SK-N-MC (cell line): ENCODE results near the gene MACROD2.

Experiments used
- DNase-seq: peaks from one replicate; pipeline ENCODE4 v3.0.0-alpha.2; 2011; ENCODE audit warnings: low read depth, low spot score
- H3K27ac ChIP-seq: fragments of 200-600 bp; sonication (generic); 2 replicates; pipeline ENCODE4 v1.5.1; 2016; ENCODE audit warnings: mixed run types
- H3K36me3 ChIP-seq: fragments of 200-600 bp; sonication (generic); 2 replicates; pipeline ENCODE4 v1.6.1; 2017; ENCODE audit warnings: antibody characterized with exemption, low read length, mixed read lengths; ENCODE audit not compliant: insufficient read depth
- H3K4me3 ChIP-seq: fragments of 200-600 bp; sonication (generic); 2 replicates; pipeline ENCODE4 v1.5.1; 2016
- H3K9ac ChIP-seq: fragments of 200-600 bp; sonication (generic); 2 replicates; pipeline ENCODE4 v1.8.0; 2017; ENCODE audit warnings: mixed run types, mixed read lengths; ENCODE audit not compliant: insufficient read length
- H3K9me3 ChIP-seq: fragments of 200-600 bp; sonication (generic); 2 replicates; pipeline ENCODE4 v1.6.1; 2017; ENCODE audit warnings: low read depth, mild to moderate bottlenecking, antibody characterized with exemption, low read length, moderate library complexity, mixed read lengths
- EZH2 ChIP-seq: fragments of 200-600 bp; sonication (generic); IDR thresholded peaks from one replicate; pipeline ENCODE4 v1.6.1; 2017; ENCODE audit warnings: antibody characterized with exemption
- FOXP2 ChIP-seq: optimal IDR thresholded peaks from 2 replicates; pipeline ENCODE3; 2011; ENCODE audit warnings: mild to moderate bottlenecking, moderate library complexity; ENCODE audit not compliant: insufficient read depth; ENCODE audit errors: extremely low read length, control extremely low read depth
- POLR2AphosphoS5 ChIP-seq: IDR thresholded peaks from 2 replicates; pipeline ENCODE4 v1.6.1; 2012; ENCODE audit warnings: mild to moderate bottlenecking, low read depth, low read length, borderline replicate concordance

MACROD2 gene

DNA sequence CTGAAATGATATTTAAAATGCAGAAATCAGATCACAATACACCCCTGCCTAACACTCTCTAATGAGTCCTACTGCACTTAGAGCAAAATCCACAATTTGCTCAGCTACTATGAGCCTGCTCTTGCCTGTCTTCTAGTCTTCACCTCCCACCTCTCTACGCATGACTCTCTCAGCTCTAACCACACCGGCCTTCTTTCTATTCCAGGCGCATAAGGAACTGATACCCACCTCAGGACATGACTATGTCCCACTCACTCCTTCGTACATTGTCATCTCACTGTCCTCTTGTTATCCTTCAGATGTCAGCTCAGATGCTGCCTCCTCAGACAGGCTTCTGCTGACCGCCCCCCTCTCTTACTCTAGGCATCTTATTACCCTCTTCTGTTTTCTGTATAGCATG, 543.1 kb downstream of the MACROD2 start:
- Histone ChIP-seq H3K9me3 (no peaks in the 10 kb centered on the region), H3K36me3 (no peaks in the 10 kb centered on the region), H3K27ac (no peak overlapping the region), H3K9ac (no peak overlapping the region), H3K4me3 (no peak overlapping the region)
- TF ChIP-seq POLR2AphosphoS5 (no peak), FOXP2 (no peak), EZH2 (no peak)
- DNase-seq: no peak

DNA sequence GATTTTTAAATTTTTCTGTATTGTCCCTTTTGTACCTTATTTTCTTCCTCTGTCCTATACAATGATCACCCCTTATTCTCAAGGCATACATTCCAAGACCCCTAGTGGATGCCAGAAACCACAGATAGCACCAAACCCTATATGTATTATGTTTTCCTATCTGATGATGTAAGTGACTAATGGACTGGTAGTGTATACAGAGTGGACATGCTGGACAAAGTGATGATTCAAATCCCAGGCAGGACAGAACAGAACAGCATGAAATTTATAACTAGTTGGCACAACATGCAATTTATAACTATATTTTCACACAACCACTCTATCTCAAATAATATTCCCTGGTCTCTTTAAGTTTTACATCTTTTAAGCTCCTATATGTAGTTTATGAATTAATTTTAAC, 547.7 kb downstream of the MACROD2 start:
- no peak overlapping the region for H3K4me3 ChIP-seq
- DNase-seq: no peak
- H3K9me3 ChIP-seq: no peaks in the 10 kb centered on the region
- H3K27ac ChIP-seq: no peak overlapping the region
- no peak for TF ChIP-seq FOXP2
- TF ChIP-seq EZH2: no peak
- H3K9ac ChIP-seq: no peak overlapping the region
- H3K36me3 ChIP-seq: no peaks in the 10 kb centered on the region

DNA sequence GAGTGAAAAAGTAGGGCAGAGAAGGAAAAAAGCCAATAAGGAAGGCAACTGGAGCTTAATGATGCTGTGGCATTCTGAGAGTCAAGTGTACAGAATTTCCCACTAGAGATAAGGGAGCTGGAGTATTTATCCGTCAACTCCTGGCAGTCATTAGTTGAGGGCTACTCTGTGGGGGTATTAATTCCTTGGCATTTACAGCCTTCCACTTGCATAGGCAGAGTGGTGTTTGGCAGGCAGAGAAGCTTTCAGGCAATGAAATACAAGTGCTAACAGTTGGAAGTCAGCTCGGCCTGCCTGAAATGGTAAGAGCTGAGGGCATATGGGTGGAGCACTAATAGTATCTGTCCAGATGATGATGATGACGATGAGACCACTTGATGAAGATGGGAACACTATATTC, 549.4 kb downstream of the MACROD2 start:
- no peak overlapping the region for H3K4me3 ChIP-seq
- no peak overlapping the region for H3K27ac ChIP-seq
- TF ChIP-seq EZH2: no peak
- TF ChIP-seq POLR2AphosphoS5: no peak
- no peak for TF ChIP-seq FOXP2
- DNase-seq: no peak
- H3K9me3 ChIP-seq: no peaks in the 10 kb centered on the region
- no peaks in the 10 kb centered on the region for H3K36me3 ChIP-seq
- no peak overlapping the region for H3K9ac ChIP-seq

DNA sequence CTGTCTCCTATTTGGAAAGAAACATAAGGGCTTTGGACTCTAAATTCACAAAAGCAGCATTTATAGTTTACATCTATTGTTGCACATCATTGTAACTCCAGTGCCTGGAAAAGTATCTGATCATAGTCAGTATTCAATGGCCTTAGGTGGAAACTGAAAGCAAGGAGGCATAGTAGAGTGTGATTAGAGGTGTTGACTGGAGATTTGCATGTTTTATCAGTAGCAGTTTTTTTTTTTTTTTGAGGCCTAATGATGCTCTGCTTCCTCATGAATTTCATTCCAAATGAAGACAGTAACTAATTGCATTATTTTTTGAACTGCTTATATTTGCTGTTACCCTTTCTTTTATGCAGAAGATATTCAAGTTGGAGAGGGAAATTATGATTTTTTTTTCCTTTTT, 555.3 kb downstream of the MACROD2 start:
- no peak overlapping the region for H3K27ac ChIP-seq

DNA sequence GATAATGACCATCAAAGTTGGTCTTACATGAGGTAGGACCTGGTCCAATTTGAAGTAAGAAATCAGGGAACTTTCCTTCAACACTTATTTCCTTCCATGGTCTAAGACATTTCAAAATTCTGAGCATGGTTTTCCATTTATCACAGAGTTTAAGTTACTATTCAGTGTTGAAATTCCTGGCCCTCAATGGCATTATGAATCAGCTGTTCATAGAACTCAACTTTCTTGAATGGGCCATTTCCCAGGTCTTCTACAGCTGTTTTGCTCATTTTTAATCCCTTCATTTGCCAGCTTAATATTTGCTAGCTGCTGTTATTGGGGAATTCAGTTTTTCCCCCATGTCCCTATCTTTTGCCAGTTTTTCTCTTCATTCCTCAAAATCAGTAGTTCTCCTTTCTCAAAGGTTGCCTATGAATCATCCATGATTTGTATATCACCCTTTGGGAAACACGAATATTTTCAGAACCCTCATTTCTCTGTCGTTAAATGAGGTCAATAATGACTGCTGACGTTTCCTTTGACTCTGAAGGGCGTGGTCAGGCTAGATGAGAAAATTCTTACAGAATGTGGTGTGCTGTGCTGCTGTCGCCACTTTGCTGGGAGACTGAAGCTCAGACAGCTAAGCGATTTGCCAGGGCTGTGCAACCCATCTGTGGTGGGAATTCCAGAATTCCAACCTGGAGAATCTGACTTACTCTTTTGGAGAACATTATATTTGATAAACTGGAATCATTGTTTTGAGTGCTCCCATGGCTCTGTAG, 558.6 kb downstream of the MACROD2 start:
- H3K4me3 ChIP-seq: no peak overlapping the region
- no peaks in the 10 kb centered on the region for H3K36me3 ChIP-seq
- TF ChIP-seq POLR2AphosphoS5 (no peak), EZH2 (no peak), FOXP2 (no peak)
- no peak overlapping the region for H3K27ac ChIP-seq
- no peaks in the 10 kb centered on the region for H3K9me3 ChIP-seq
- DNase-seq: no peak
- H3K9ac ChIP-seq: no peak overlapping the region

More for the DNA sequence above, 555.3 kb downstream of the MACROD2 start:
- H3K36me3 ChIP-seq: no peaks in the 10 kb centered on the region
- no peak overlapping the region for H3K9ac ChIP-seq
- no peak overlapping the region for H3K4me3 ChIP-seq
- DNase-seq: no peak
- TF ChIP-seq FOXP2: no peak
- no peak for TF ChIP-seq EZH2
- TF ChIP-seq POLR2AphosphoS5: no peak
- H3K9me3 ChIP-seq: no peaks in the 10 kb centered on the region

DNA sequence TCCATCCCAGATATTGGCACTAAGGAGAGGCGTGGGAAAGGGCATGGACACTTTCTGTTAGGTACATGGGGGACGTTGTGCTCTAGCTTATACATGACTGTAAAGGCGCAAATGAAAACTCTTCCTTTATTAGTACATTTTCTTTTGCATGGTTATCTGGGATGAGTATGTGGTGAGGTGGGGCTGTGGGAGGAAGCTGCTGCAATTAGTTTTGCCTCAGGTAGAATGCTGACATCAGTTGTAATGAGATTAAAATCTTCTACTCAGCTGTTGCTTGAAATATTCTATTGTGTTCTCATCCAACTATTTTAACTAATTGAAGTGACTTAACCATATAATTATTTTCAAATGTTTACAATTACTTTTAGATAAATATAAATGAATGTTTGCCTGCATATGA, 560.4 kb downstream of the MACROD2 start:
- no peaks in the 10 kb centered on the region for H3K36me3 ChIP-seq
- H3K27ac ChIP-seq: no peak overlapping the region
- DNase-seq: no peak
- no peaks in the 10 kb centered on the region for H3K9me3 ChIP-seq
- no peak overlapping the region for H3K4me3 ChIP-seq
- TF ChIP-seq FOXP2 (no peak), POLR2AphosphoS5 (no peak), EZH2 (no peak)
- H3K9ac ChIP-seq: no peak overlapping the region

DNA sequence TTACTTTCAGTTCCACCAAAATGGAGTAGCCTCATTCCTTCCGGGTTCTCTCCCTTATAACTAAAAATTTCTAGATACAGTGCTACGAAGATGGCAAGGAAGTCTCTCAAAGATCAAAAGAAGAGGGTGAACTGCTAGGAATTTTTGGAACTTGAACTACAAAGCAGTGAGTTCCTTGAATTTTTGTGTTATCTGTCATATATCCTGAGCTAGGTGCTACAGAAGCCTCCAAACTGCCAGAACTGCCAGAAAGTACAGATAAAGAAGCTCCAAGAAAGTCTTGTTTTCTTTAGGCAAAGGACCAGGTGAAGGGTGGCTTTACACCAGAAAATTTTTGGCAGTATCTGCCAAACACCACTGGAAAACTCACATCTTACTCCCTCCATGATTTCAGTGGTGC, 560.9 kb downstream of the MACROD2 start:
- Histone ChIP-seq H3K27ac (no peak overlapping the region), H3K4me3 (no peak overlapping the region), H3K36me3 (no peaks in the 10 kb centered on the region), H3K9me3 (no peaks in the 10 kb centered on the region), H3K9ac (no peak overlapping the region)
- no peak for DNase-seq
- TF ChIP-seq FOXP2 (no peak), POLR2AphosphoS5 (no peak)

DNA sequence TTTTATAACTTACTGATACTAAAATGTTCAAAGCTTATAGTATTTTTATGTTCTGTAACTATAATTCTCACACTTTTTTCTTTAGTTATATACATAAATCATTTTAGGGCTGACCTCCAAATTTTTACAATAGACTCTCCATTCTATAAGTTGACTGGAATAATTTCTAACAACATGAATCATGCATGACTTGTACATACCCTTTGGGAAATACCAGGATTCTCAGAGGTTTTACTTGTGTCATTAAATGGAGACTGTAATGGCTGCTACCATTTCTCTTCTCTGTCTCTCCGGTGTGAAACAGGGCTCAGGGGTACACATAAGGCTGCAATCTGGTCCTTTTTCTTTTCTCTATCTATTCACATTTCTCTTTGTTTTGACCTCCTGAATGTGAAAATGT, 564.3 kb downstream of the MACROD2 start:
- TF ChIP-seq POLR2AphosphoS5 (no peak), FOXP2 (no peak), EZH2 (no peak)
- no peak overlapping the region for H3K9ac ChIP-seq
- H3K27ac ChIP-seq: no peak overlapping the region
- H3K36me3 ChIP-seq: no peaks in the 10 kb centered on the region
- H3K4me3 ChIP-seq: no peak overlapping the region
- no peaks in the 10 kb centered on the region for H3K9me3 ChIP-seq
- DNase-seq: no peak

DNA sequence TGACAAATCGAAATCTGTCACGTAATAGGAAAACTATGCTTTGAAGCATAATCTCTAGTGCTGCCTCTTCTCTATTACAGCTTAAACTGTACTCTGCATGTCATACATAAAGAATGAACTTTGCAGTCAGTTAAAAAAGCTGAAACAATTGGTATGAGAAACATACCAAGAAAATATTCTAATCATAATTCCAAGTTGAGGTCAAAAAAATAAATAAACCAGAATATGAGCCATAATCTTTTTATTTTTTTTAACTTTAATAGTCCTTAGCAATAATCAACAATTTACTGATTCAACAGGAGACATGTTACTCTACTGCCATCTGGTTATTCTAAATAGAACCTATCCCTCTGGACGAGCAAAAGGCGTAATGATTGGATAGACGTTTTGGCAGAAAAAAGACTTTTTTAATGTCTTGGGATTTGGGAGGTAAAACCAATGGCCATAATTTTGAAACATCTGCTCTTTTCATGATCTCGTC, 566.5 kb downstream of the MACROD2 start:
- no peak for TF ChIP-seq FOXP2
- no peak for TF ChIP-seq POLR2AphosphoS5
- TF ChIP-seq EZH2: no peak
- no peak for DNase-seq

More for the DNA sequence above, 566.5 kb downstream of the MACROD2 start:
- no peaks in the 10 kb centered on the region for H3K36me3 ChIP-seq
- no peaks in the 10 kb centered on the region for H3K9me3 ChIP-seq
- no peak overlapping the region for H3K9ac ChIP-seq
- H3K4me3 ChIP-seq: no peak overlapping the region
- H3K27ac ChIP-seq: no peak overlapping the region
